ENCODE data around the gene ADAMTSL3. TPM values are rescaled to one million over a fixed set of nuclear protein-coding genes. Genes with fewer than 3 reads are reported as not detected.

ADAMTSL3 gene
- total and polyA plus RNA-seq, 2 experiments from 2014 or later = 0.61 to 0.87 TPM

- Histone ChIP-seq H3K4me2 (no peak overlapping the region), H2AFZ (no peak overlapping the region), H3K27me3 (ENCODE audit: insufficient read depth) (no peaks in the 10 kb centered on the region), H3F3A (replicated peaks; ENCODE audit: low read depth) (no peaks in the 10 kb centered on the region), H4K20me1 (replicated peaks; ENCODE audit: insufficient read depth) (no peaks in the 10 kb centered on the region), H3K79me2 (replicated peaks; ENCODE audit: insufficient read depth) (no peaks in the 10 kb centered on the region), H3K4me3 (no peak overlapping the region), H3K36me3 (ENCODE audit: insufficient read depth) (no peaks in the 10 kb centered on the region), H3K4me1 (ENCODE audit: insufficient read depth) (no peaks in the 10 kb centered on the region), H3K9me2 (ENCODE audit: insufficient read depth) (peaks cover 13% of the 10 kb centered on the region; the same call in 1 of the 2 replicates), H3K27ac (ENCODE audit: low read depth) (no peak overlapping the region)
- Mint-ChIP-seq H3K36me3 (ENCODE audit: low read depth) (no peaks in the 10 kb centered on the region), H3K9me3 (peaks cover 2% of the 10 kb centered on the region; the same call in 1 of the 3 replicates), H3K27ac (no peak overlapping the region), H3K4me3 (no peak overlapping the region), H3K27me3 (ENCODE audit: insufficient read depth, low read depth, poor library complexity) (peaks cover 2% of the 10 kb centered on the region), H3K4me1 (no peaks in the 10 kb centered on the region)
- DNase-seq (ENCODE audit: low spot score) = no peak
- no peak for ATAC-seq
- TF ChIP-seq ZNF462 (CRISPR knock-in tag; IDR thresholded peaks at IDR 0.05) (no peak), EZH2 (IDR thresholded peaks at IDR 0.05; ENCODE audit: low read depth, unreplicated experiment) (no peak), CTCF (conservative IDR thresholded peaks at IDR 0.05; ENCODE audit: low read depth in 2 of 2) (no peak), EZH2phosphoT487 (IDR thresholded peaks at IDR 0.05; ENCODE audit: unreplicated experiment) (no peak), POLR2AphosphoS5 (IDR thresholded peaks at IDR 0.05; ENCODE audit: low read depth) (no peak), ZNF331 (CRISPR knock-in tag; IDR thresholded peaks at IDR 0.05; ENCODE audit: low read depth) (no peak)
These were observed 352.5 kb downstream of the ADAMTSL3 start for GRCh38 chr15:84006421-84006820.
